Progenitor cell of endocrine pancreas (in vitro differentiated cells): Measurements from ENCODE around the gene CCDC117. TPM values are rescaled to one million over a fixed set of nuclear protein-coding genes. Genes with fewer than 3 reads are reported as not detected.
"Not testable (repeated sequence)": the region's sequence is repeated elsewhere in the genome, so short reads cannot be mapped to it uniquely, and the experiment has no call there.

ENCODE experiments used
- DNase-seq: peaks from one replicate; pipeline ENCODE4 v3.0.0; 2021; ENCODE audit warnings: low spot score; ENCODE audit not compliant: unreplicated experiment
- H3K27ac Mint-ChIP-seq: 2 replicates; pipeline ENCODE4 v1.8.0; 2021; ENCODE audit warnings: mild to moderate bottlenecking, moderate library complexity, mixed read lengths
- H3K27me3 Mint-ChIP-seq: 2 replicates; pipeline ENCODE4 v1.8.0; 2021; ENCODE audit warnings: mixed read lengths
- H3K36me3 Mint-ChIP-seq: 2 replicates; pipeline ENCODE4 v1.8.0; 2022; ENCODE audit warnings: mixed read lengths; ENCODE audit not compliant: insufficient read depth
- H3K4me1 Mint-ChIP-seq: 2 replicates; pipeline ENCODE4 v1.8.0; 2021; ENCODE audit warnings: low read depth, mixed read lengths
- H3K4me3 Mint-ChIP-seq: 2 replicates; pipeline ENCODE4 v1.8.0; 2021; ENCODE audit warnings: low read depth, mild to moderate bottlenecking, moderate library complexity, mixed read lengths
- H3K9me3 Mint-ChIP-seq: 2 replicates; pipeline ENCODE4 v1.8.0; 2021; ENCODE audit warnings: low read depth, mixed read lengths
- total RNA-seq: library from RNA; stranded (reverse); gene quantifications from 2 replicates; pipeline ENCODE4 v1.2.1, GENCODE V29; 2021
- TF ChIP-seq, protein P1 (sequence below): fragments of 200-600 bp; sonication (generic); IDR thresholded peaks from one replicate; pipeline ENCODE4 v1.5.0; 2021; ENCODE audit warnings: antibody characterized with exemption, mild to moderate bottlenecking; ENCODE audit not compliant: unreplicated experiment

The CCDC117 gene
- total RNA-seq, 1 donor from 2014 or later: 39.9 TPM

DNA sequence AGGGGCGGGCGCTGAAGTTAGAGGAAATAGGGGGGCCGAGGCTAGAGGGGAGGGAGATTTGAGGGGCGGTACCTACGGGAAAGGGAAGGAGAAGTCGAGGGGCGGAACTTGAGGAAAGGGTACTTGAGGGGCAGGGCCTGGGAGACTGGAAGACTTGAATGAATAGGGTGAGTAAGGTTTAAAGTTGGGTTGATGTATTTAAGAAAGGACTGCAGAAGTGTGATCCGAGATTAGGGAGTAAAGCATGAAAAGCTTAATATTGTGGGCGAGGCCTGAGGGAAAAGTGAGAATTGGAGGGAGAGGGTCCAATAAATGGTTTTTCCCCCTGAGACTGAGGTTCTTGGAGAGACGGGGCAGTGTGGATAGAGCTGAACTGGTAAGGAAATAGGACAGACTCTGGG is 29.9 kb upstream of the CCDC117 start:
- Mint-ChIP-seq H3K36me3 (peaks cover 11% of the 10 kb centered on the region), H3K4me1 (peaks cover 24% of the 10 kb centered on the region), H3K27me3 (no peaks in the 10 kb centered on the region), H3K9me3 (no peaks in the 10 kb centered on the region), H3K4me3 (peak overlapping the region; percentile 96), H3K27ac (peak overlapping the region; percentile 90)
- TF ChIP-seq, protein P1, sequence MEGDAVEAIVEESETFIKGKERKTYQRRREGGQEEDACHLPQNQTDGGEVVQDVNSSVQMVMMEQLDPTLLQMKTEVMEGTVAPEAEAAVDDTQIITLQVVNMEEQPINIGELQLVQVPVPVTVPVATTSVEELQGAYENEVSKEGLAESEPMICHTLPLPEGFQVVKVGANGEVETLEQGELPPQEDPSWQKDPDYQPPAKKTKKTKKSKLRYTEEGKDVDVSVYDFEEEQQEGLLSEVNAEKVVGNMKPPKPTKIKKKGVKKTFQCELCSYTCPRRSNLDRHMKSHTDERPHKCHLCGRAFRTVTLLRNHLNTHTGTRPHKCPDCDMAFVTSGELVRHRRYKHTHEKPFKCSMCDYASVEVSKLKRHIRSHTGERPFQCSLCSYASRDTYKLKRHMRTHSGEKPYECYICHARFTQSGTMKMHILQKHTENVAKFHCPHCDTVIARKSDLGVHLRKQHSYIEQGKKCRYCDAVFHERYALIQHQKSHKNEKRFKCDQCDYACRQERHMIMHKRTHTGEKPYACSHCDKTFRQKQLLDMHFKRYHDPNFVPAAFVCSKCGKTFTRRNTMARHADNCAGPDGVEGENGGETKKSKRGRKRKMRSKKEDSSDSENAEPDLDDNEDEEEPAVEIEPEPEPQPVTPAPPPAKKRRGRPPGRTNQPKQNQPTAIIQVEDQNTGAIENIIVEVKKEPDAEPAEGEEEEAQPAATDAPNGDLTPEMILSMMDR: no peak
- DNase-seq: no peak

- TF ChIP-seq, protein P1: no peak
- DNase-seq: no peak
- no peaks in the 10 kb centered on the region for H3K9me3 Mint-ChIP-seq
- H3K36me3 Mint-ChIP-seq: peaks cover 15% of the 10 kb centered on the region
- peaks cover 15% of the 10 kb centered on the region for H3K4me1 Mint-ChIP-seq
- no peaks in the 10 kb centered on the region for H3K27me3 Mint-ChIP-seq
- H3K27ac Mint-ChIP-seq: peak overlapping the region; percentile 79
- H3K4me3 Mint-ChIP-seq: no peak overlapping the region
Measured at GRCh38 chr22:28743852-28744251, 28.6 kb upstream of the CCDC117 start.

GRCh38 chr22:28750471-28750881 is 22.0 kb upstream of the CCDC117 start:
- no peaks in the 10 kb centered on the region for H3K27me3 Mint-ChIP-seq

DNA sequence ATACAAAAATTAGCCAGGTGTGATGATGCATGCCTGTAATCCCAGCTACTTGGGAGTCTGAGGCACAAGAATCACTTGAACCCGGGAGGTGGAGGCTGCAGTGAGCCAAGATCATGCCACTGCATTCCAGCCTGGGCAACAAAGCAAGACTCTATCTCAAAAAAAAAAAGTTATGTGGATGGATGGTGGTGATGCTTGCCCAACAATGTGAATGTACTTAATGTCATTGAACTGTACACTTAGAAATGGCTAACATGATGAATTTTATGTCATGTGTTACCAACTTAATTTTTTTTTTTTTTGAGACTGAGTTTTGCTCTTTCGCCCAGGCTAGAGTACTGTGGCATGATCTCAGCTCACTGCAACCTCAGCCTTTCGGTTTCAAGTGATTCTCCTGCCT is 18.0 kb upstream of the CCDC117 start:
- DNase-seq, H3K4me3 Mint-ChIP-seq, H3K4me1 Mint-ChIP-seq, H3K27me3 Mint-ChIP-seq, H3K36me3 Mint-ChIP-seq, H3K27ac Mint-ChIP-seq, H3K9me3 Mint-ChIP-seq: not testable (repeated sequence)

More at GRCh38 chr22:28750471-28750881, 22.0 kb upstream of the CCDC117 start:
- no peak overlapping the region for H3K4me3 Mint-ChIP-seq
- no peak for DNase-seq
- no peaks in the 10 kb centered on the region for H3K9me3 Mint-ChIP-seq
- no peak overlapping the region for H3K27ac Mint-ChIP-seq
- H3K4me1 Mint-ChIP-seq: no peaks in the 10 kb centered on the region
- TF ChIP-seq, protein P1: no peak
- peaks cover 21% of the 10 kb centered on the region for H3K36me3 Mint-ChIP-seq

DNA sequence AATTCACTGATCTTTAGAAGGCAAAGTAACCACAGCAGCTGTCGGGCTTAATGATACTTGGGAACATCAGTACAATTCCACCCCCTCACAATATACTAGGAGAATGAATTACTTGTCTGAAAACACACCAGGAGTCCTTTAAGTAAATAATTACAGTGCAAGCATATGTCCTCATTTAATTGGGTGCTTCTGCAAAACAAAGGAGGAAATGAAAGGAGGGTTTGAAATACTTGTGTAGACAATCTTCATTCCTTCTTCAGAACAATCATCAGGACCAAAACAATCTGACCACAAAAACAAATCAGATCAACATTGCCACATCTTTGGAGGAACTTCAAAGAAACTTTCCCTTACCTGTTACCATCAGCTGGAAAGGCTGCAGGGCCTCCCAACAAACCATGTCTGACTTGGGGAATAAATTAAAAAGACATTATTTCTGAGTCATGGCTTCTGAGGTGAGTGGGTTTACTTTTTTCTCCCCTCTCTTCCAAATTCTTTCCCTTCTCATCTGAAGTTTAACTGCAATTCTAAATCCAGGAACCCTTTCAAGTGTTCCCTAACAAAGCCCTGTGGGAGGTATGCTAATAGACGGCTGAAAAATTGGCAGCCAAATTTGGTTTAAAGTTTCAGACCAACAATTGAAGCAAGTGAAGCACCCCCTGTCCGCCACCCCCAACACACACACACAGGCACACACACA is 12.5 kb upstream of the CCDC117 start:
- Mint-ChIP-seq H3K4me1 (peaks cover 3% of the 10 kb centered on the region), H3K9me3 (no peaks in the 10 kb centered on the region), H3K4me3 (no peak overlapping the region), H3K27me3 (no peaks in the 10 kb centered on the region), H3K27ac (no peak overlapping the region), H3K36me3 (peaks cover 3% of the 10 kb centered on the region)
- TF ChIP-seq, protein P1: no peak
- no peak for DNase-seq

DNA sequence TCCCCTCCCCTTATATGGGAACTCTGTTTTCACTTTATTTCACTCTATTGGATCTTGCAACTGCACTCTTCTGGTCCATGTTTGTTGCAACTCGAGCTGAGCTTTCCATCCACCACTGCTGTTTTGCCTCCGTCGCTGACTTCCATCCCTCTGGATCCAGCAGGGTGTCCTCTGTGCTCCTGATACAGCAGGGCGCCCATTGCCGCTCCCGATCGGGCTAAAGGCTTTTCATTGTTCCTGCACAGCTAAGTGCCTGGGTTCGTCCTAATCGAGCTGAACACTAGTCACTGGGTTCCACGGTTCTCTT is 11.1 kb upstream of the CCDC117 start:
- Mint-ChIP-seq H3K4me3 (no peak overlapping the region), H3K27me3 (no peaks in the 10 kb centered on the region), H3K4me1 (peaks cover 3% of the 10 kb centered on the region), H3K9me3 (no peaks in the 10 kb centered on the region), H3K27ac (no peak overlapping the region), H3K36me3 (no peaks in the 10 kb centered on the region)
- no peak for DNase-seq
- TF ChIP-seq, protein P1: no peak

GRCh38 chr22:28762000-28762399 is 10.5 kb upstream of the CCDC117 start:
- H3K9me3 Mint-ChIP-seq, H3K4me3 Mint-ChIP-seq, H3K27me3 Mint-ChIP-seq, H3K36me3 Mint-ChIP-seq, H3K27ac Mint-ChIP-seq, DNase-seq, H3K4me1 Mint-ChIP-seq: not testable (repeated sequence)
